T-helper 2 cell treated with Interferon-gamma antibody and Interleukin-4, amounts not matched to agents 100 ng/mL and 5 ng/mL, for 36 hours (primary cell): ENCODE measurements around the gene OPHN1. TPM values are rescaled to one million over a fixed set of nuclear protein-coding genes. Genes with fewer than 3 reads are reported as not detected.
"Not testable (repeated sequence)": the region's sequence is repeated elsewhere in the genome, so short reads cannot be mapped to it uniquely, and the experiment has no call there.

Experiments
- intact Hi-C: fragments of 100-400 bp; cut with micrococcal nuclease; formaldehyde crosslinking; loops from one replicate; pipeline ENCODE4 v1.15.1; 2023
- total RNA-seq: library from RNA; stranded (reverse); gene quantifications from 2 replicates; pipeline ENCODE4 v1.2.3, GENCODE V29; 2022

Gene OPHN1
- total RNA-seq, 1 donor from 2014 or later, result 0.27 TPM

- intact Hi-C loops, result no loop called here
These were observed 4.9 kb downstream of the OPHN1 start for GRCh38 chrX:68428431-68428830.

GRCh38 chrX:68424719-68425118 is 8.6 kb downstream of the OPHN1 start:
- intact Hi-C loops, result no loop called here

- intact Hi-C loops, result no loop called here
These were observed 10.8 kb downstream of the OPHN1 start for GRCh38 chrX:68422478-68422877.

DNA sequence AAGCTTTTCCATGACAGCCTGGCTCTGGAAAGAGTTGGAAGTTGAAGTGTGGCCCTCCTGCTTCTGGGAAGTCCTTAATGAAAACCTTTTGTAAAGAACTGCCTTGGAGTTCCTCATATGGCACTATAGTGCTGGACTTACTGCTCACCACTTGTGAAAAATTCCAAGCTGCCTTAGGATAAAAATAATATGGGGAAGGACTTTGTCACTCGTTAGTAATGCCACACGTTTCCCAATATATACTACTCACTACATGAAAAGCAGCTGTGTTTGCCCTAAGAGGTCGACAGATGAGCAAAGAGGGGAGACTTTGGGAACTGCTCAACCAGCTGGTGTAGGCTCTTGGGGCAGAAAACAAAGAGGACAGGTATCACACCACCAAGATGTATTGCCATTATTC is 11.7 kb downstream of the OPHN1 start:
- intact Hi-C loops, result no loop called here

DNA sequence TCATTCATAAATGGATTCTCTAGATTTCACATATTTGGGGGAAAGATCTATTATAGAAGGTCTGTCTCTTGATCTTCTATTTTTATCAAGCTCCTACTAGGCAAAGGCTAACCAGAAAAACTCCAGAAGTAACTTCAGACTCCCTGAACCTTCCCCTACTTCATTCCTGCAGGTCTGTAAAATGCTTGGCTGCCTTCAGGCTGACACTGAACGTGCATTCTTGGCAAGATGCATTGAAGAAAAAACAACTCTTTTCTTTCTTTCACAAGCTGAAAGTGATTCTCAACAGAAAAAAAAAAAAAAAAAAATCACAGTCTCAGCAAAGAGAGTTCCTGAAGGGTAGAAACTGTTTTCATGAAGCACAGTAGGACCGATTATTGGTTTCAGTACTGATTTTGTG is 12.7 kb downstream of the OPHN1 start:
- intact Hi-C loops, result no loop called here

DNA sequence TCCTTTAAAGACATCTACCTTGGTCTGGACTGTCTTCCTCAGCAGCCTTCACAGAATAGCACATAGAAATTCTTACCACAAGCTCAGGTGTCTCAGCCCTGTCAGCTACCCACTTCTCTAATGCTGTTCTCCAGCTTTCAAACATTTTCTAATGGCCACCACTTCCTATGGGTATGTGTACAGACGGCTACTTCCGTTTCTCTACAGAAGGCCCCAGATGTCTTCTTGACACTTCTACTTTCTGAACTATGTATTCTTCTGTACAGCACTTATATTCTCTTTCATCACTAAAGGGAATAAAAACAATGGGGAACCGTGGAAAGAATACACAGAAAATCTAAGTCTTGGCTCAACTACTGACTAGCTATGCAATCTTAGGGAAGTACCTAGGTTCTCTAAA is 13.3 kb downstream of the OPHN1 start:
- intact Hi-C loops, result no loop called here

GRCh38 chrX:68417651-68418050 is 15.6 kb downstream of the OPHN1 start:
- intact Hi-C loops, result no loop called here

- intact Hi-C loops, result no loop called here
These were observed 16.7 kb downstream of the OPHN1 start for GRCh38 chrX:68416592-68416991.

- intact Hi-C loops, result no loop called here
These were observed 18.0 kb downstream of the OPHN1 start for GRCh38 chrX:68415316-68415715.

- intact Hi-C loops, result no loop called here
These were observed 20.0 kb downstream of the OPHN1 start for GRCh38 chrX:68413254-68413653.

GRCh38 chrX:68411729-68412128 is 21.6 kb downstream of the OPHN1 start:
- intact Hi-C loops, result no loop called here

DNA sequence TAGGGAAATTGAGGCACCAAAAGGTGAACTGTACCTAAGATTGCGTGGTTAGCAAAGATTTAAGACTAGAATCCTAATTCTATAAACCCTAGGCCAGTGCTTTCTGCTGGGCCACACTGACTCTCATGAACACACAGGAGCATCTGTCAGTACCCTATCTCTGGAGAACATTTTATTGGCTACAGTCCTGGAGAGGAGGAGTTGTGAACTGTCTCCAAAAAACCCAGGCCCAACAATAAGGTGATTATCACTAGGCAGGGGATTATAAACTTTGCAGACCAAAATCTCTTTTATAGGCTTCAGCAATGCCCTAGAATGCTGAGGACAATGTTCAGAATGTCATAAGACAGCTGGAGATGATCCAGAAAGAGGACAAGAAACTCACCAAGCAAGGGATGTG is 24.1 kb downstream of the OPHN1 start:
- intact Hi-C loops, result no loop called here

- intact Hi-C loops, result no loop called here
These were observed 29.8 kb downstream of the OPHN1 start for GRCh38 chrX:68403522-68403921.

DNA sequence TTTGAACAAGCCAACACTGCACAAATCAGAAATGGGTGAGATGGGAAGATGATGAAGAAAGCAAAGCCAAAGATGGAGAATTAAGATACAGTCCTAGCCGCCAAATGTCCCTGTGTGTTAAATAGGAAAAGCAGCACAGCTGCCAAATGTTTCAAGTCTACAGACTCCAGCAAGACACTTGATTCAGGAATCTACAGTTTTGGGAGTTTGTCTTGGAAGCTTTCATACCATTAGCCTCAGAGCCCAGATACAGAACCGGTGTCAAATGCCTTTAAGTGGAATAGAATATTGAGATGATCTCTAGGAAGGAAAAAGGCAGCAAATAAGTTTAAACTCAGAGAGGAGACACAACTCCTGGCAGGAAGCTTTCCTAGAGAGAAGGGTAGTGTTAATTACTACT is 30.3 kb downstream of the OPHN1 start:
- intact Hi-C loops, result no loop called here

DNA sequence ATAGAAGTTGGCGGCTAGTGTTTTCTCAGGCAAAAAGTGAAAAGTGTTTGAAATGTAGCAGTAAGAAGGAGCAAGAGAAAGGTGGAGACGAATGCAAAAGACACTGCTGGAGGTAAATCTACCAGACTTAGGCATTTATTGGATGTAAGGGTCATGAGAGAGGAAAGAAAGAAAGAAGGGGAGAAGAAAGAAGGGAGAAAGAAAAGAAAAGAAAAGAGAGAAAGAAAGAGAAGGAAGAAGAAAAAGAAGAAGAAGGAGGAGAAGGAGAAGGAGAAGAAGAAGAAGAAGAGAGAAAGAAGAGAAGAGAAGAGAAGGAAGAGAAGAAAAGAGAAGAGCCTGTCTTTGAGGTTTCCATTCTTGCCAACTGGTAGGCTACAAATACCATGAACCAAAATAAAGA is 31.2 kb downstream of the OPHN1 start:
- intact Hi-C loops, result no loop called here

GRCh38 chrX:68398291-68398690 is 35.0 kb downstream of the OPHN1 start:
- intact Hi-C loops, result no loop called here

- intact Hi-C loops, result no loop called here
These were observed 36.3 kb downstream of the OPHN1 start for GRCh38 chrX:68396953-68397352.

- intact Hi-C loops, result not testable (repeated sequence)
These were observed 43.8 kb downstream of the OPHN1 start for GRCh38 chrX:68389419-68389960.

GRCh38 chrX:68387776-68388175 is 45.5 kb downstream of the OPHN1 start:
- intact Hi-C loops, result no loop called here

DNA sequence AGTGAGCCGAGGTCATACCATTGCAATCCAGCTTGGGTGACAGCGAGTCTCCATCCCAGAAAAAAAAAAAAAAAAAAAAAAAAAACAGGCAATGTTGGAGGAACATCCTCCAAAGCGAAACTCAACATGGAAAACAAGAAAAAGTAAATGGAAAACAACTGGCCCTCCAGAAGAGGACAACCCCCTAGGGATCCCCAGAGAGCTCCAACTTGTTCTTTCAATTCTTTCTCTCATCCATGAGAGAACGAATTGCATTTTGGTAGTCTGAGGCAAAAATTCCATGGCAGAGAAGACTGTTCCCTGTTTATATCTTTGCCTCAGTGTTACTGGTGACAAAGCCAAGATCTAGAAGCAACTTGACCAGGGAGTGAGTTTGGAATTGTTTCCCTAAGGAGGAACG is 49.8 kb downstream of the OPHN1 start:
- intact Hi-C loops, result no loop called here

- intact Hi-C loops, result not testable (repeated sequence)
These were observed 55.7 kb downstream of the OPHN1 start for GRCh38 chrX:68377579-68377978.

GRCh38 chrX:68376373-68376772 is 56.9 kb downstream of the OPHN1 start:
- intact Hi-C loops, result no loop called here

- intact Hi-C loops, result no loop called here
These were observed 57.5 kb downstream of the OPHN1 start for GRCh38 chrX:68375803-68376202.

DNA sequence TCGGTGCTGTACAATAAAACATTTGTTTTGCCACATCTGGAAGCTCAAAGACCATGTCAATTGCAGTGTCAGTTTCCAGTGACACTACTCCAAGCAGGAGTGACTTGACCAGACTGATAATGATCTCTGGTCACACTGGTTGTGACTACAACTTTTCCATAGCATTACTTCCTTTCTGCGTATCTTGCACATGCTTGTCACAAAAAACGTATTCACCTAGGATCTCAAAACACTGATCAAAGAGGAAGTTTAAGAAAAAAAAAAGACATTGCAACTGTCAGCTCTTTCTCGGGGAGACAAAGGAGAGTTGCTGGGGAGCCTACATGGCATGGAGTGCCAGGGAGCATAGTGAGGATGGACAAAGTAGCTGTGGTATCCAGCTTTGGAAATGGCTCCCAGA is 60.6 kb downstream of the OPHN1 start:
- intact Hi-C loops, result no loop called here
